HL-60/S4 treated with phorbol 12-myristate 13-acetate at 8.2 ng/mL for 4 days and 3 days (cell line): ENCODE data around the gene PHLPP1.

Experiments used
- in situ Hi-C: fragments of 300-500 bp; cut with MboI; formaldehyde crosslinking; loops from 2 replicates; pipeline ENCODE4 v1.15.0; 2022; ENCODE audit warnings: low sequenced_read_pairs

Gene PHLPP1

GRCh38 chr18:62716619-62717168 is 1.4 kb downstream of the PHLPP1 start:
- in situ Hi-C loops = loop anchor here (25.0 kb wide), 1 partner anchor 271 kb away; no protein-coding TSS in a partner anchor

DNA sequence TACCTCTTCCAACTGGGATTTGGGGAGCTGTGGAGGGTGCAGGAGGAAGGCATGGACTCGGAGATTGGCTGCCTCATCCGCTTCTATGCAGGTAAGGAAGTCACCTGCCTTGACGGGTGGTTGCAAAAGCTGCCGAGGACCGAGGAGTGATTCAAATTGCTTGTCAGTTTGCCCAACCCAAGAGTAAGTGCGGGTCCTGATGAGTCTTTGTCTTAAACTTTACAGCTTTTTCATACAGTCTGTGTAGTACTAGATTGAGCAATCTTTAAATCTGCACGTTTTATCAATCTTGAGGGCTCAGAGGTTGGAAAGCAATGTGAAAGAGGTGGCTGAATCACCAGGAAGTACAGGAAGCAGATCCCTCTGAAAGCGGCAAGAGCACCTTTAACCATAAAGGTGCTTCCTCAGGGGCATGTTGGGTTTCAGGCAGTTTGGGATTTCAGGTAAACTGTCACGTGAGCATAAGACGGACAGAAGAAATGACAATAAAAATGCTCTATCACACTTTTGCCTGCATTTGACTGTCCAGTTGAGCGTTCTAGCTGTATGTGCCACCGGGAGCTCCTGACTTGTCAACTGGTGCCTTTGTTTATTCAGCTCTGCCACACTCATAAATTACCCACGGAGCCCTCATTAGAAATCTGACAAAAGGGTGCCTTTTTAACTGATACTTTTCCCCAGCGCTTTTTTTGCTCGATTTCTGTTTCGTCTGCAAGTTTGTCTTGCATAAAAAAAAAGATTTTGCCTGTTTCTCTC is 2.0 kb downstream of the PHLPP1 start:
- in situ Hi-C loops = loop anchor here (25.0 kb wide), 1 partner anchor 270 kb away; no protein-coding TSS in a partner anchor

GRCh38 chr18:62717925-62718800 is 2.8 kb downstream of the PHLPP1 start:
- in situ Hi-C loops = loop anchor here (25.0 kb wide), 1 partner anchor 269 kb away; no protein-coding TSS in a partner anchor

GRCh38 chr18:62720048-62720447 is 4.7 kb downstream of the PHLPP1 start:
- in situ Hi-C loops = loop anchor here (25.0 kb wide), 1 partner anchor 267 kb away; no protein-coding TSS in a partner anchor

- in situ Hi-C loops = loop anchor here (25.0 kb wide), 1 partner anchor 266 kb away; no protein-coding TSS in a partner anchor
Observed at GRCh38 chr18:62720766-62721613, 5.6 kb downstream of the PHLPP1 start.

GRCh38 chr18:62721839-62722795 is 6.8 kb downstream of the PHLPP1 start:
- in situ Hi-C loops = loop anchor here (25.0 kb wide), 1 partner anchor 265 kb away; no protein-coding TSS in a partner anchor

GRCh38 chr18:62723666-62724281 is 8.4 kb downstream of the PHLPP1 start:
- in situ Hi-C loops = loop anchor here (25.0 kb wide), 1 partner anchor 264 kb away; no protein-coding TSS in a partner anchor

DNA sequence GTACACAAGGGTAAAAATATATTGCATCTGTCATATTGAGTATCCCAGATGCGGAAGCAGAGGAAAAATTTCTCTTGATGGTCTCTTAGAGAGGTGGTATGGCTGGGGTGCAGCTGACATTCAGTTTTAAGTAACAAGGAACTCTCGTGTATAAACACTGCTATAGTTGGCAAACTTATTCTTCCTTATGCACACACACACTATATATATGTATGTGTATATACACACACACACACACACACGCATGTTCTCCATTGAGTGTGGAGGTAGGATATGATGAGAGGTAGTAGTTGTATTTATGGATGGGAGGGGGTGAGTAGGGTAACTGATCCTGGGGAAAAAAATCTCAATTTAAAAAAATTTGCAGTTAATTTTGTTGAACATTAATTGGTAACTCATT is 10.6 kb downstream of the PHLPP1 start:
- in situ Hi-C loops = no loop called here

GRCh38 chr18:62728254-62728653 is 12.9 kb downstream of the PHLPP1 start:
- in situ Hi-C loops = no loop called here

DNA sequence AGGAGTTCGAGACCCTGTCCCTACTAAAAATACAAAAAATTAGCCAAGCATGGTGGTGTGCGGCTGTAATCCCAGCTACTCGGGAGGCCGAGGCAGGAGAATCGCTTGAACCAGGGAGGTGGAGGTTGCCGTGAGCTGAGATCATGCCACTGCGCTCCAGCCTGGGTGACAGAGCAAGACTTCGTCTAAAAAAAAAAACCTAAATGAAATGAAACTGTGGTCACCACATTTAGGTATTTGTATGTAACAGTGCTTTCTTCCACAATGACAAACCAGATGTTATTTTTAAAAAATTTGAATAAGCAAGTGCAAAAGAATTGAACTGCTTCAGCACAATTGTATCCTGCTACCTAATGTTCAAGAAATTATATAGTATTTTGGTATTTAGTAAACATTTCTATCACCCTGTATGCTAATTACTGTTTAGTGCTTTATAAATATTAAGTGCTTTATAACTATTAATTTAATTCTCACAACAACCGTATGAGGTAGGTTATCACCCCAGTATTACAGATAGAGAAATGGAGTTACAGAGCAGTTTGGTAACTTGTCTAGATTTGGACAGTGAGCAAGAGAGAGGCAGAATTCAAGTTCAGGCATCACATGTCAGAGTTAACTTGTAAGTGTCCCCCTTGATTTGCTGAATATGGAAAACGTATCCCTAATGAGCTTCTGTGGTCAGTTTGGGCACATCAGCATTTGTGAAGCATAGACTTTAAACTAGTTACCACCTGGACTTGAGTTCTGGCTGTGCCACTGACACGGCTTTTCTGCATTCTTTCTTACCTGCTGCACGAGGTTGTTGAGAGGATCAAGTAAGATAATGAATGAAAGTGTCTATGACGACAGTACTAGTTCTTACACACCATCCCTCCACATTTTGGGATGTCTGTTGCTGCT is 14.4 kb downstream of the PHLPP1 start:
- in situ Hi-C loops = no loop called here

- in situ Hi-C loops = no loop called here
Observed at GRCh38 chr18:62730941-62731340, 15.6 kb downstream of the PHLPP1 start.

DNA sequence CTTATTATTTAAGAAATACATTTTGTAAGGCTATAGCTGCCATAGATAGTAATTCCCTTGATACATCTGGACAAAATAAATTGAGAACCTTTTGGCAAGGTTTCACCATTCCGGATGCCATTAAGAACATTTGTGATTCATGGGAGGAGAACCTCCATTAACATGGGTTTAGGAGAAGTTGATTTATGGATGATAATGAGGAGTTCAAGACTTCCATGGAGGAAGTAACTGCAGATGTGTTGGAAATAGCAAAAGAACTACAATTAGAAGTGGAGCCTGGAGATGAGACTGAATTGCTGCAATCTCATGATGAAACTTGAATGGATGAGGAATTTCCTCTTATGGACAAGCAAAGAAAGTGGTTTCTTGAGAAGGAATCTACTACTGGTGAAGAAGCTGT is 17.3 kb downstream of the PHLPP1 start:
- in situ Hi-C loops = no loop called here

- in situ Hi-C loops = no loop called here
Observed at GRCh38 chr18:62734290-62734689, 18.9 kb downstream of the PHLPP1 start.

GRCh38 chr18:62735387-62735786 is 20.0 kb downstream of the PHLPP1 start:
- in situ Hi-C loops = no loop called here

DNA sequence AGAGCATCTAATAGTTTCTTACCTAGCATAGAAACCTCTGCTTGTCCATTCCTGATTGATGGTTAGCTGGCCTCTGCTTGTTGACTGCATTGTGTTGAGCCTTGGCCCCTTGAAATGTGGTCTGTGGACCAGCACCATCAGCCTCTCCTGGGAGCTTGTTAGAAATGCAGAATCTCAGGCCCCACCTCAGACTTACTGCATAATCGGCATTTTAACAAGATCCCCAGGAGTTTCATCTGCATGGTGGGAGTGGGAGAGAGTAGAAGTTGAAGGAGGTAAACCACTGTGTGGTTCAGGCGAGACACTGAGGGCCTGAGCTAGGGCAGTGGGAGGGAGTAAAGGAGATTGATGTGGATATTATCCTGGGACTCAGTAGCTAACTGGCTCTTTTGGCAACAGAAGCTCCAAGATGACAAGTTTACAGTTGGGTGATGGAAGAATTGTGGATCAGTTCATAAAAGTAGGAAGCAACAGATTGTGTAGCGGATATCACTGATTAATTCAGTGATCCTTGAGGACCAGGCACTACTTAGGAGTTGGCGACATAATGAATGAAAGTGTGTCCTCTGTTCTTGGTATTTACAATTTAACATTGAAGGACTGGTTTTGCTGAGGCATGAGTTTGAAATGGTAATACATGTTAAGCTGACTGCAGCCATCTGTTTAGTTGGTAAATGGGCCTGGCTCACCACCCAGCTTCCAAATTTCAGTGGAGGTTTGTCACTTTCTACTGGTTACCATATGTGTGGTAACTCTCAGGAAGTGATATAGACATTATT is 20.9 kb downstream of the PHLPP1 start:
- in situ Hi-C loops = no loop called here

DNA sequence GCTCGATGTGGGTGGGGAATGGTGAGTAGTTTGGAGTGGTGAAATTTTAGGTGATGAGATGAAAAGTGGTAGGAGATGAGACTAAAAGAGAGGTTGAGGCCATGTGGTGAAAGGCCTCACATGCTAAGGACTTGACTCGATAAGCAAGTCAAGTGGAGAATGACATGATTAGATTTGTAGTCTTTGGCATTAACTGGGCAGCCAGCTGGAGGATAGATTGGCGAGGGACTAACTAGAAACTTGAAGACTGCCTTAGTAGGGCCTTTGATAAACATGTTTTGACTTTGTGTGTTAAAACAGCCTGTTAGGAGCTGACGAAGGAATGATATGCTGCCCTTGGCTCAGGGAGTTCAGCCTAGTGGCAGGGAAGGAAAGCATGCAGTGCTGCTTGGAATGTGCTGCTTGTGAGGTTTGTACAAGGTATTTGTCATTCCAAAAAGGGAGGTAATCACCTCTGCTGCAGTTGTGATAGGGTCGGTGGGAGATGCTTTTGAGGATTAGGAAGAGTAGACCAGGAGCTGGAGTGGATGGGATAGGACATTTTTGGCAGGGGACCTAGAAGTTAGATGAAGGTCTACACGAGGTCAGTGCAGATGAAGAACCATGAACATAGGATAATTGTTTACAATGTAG is 22.0 kb downstream of the PHLPP1 start:
- in situ Hi-C loops = no loop called here
